ENCODE results near the gene BTBD9.

Gene BTBD9

DNA sequence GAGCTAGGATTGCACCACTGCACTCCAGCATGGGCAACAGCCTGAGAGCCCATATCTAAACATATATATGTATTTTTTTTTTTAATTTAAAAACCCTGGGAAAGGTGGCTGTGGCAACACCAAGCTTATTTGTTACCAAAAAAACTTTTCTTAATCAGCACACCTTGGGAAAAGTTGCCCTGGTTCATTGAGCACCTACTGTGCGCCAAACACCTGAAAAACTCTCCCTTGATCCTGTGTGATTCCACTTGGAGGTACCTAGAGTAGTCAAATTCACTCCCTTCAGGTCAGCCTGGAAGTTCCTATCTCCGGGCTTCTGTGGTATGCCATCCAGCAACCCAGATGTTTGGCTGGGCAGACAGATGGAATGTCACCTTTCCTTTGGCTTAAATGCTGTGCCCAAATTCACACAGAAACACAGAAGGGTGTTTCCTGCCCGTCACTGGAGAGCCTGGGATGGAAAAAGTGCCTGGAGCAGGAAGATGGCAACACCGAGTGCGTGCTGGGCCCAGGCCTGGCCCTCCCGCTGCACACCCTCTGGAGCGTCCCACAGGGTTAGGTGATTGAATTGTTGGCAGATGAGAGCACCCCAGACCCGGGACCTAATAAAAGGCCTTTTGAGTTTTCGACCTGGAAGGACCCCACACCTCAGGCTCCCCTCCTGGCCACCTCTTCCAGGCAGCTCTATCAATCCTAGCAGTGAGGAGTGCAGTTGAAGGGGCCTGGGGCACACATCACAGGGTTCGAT is 482.7 kb downstream of the BTBD9 start:
- ATAC-seq = no peak

DNA sequence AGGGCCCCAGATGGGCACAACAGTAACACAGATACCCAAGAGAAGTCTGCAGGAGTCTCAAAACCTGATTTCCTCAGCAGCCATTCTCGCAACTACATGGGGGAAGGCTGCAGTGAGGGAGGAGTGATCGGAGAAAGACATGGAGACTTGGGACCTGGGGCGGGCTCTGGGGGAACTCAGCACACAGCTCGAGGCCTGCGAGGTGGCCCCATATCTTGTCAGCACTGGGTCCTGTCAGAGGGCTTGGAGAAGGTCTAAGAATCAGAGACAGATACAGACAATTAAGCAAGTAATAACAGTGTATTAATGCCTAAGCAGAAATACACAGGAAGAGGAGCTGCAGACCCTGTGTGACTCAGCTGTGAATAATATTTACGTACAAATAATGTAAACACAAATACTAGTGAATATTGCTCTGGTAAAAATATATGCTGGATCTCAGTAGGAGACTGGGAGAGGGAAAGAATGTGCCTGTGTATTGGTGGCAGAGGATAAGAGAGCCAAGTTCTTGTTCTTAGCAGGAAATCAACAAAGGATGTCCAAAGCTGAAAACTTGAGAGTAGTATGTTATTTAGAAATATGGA is 484.0 kb downstream of the BTBD9 start:
- no peak for ATAC-seq

DNA sequence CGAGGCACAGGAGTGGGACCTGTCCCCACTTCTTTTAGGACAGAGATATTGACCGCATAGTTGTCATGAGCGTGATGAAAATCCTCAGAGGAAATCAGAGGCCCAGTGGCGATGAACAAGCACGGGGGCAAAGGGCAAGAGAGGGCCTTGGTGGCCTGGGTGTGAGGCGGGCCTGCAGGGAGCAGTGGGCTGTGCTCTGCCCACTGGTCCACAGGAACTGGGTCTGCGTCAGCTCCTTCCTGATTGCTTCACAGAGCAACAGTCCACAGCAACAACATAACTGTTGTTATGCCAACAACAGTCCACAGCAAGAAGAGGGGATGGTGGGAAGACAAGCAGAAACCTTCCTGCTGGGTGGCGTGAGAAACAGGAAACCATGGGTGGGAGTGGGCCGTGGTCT is 484.6 kb downstream of the BTBD9 start:
- no peak for ATAC-seq

DNA sequence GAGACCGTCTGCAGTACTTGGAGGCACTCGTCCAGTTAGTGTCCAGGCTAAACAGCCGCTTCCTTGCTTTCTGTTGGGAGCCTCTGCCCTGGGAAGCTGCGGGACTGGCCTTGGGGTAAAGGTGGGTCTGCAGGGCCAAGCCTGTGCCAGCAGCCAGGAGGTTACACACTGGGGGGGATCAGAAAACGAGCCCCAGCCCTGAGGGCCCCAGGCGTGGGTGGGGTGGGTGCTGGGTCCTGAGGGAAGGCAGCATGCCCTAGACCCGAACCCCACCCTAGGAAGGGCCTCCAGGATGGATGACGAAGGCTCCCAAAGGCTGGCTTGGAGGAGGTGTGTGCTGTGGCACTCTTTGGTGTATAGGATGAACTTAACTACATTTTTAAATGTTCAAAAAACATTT is 485.0 kb downstream of the BTBD9 start:
- no peak for ATAC-seq

DNA sequence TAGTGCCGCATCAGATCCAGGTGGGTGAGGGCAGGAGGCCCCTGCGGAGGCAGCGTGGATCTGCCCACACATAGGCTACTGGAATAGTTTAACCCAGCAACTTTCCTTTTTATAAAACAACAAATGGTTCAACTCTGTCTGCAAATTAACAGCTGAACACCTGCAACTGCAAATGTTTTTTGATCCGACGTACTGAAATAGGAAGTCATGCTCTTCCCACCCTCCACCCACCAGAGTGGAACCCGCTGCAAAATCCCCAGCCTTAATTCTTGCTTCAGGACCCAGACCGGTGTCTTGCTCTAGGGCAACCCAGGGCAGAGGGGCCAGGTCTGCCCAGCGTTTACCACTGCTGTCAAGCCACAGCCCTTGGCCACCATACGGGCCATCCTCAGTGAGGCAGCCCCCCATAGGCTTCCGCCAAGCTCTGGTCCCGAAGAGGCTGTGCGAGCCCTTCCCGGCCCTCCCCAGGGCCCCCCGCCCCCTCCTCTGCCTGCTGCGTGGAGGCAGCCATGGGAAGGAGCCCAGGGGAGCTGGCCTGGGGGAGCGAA is 485.9 kb downstream of the BTBD9 start:
- no peak for ATAC-seq

DNA sequence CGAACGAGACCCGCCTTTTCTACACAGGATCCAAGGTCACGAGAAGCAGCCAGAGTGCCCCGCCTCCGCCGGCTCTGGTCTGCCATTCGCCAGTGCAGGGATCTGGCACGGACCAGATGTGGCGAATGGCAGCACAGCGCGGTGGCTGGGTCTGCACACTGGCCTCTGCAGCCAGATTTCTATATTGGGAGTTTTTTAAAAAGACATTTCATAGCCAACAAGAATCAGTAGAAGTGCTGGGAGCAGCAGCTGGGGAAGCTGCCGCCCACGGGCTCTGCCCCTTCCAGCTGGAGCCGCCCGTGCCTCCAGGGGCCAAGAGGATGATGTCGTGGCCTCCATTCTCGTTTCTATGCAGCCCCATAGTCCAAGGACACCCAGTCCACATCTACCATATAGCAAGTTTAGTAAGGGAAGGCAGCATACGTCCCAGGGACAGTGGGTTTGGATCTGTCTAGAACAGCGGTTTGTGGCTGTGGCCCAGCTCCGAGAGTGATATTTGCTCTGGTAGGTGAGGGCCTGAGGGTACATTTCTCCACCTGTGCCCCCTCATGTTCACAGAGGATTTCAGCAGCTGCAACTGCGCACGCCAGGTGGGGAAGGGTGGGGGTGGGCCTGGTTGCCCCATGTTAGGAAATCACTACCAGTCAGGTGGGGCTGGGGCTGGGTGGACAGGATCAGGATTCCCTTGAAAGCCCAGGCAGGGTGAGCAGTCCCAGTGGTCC is 486.5 kb downstream of the BTBD9 start:
- no peak for ATAC-seq

DNA sequence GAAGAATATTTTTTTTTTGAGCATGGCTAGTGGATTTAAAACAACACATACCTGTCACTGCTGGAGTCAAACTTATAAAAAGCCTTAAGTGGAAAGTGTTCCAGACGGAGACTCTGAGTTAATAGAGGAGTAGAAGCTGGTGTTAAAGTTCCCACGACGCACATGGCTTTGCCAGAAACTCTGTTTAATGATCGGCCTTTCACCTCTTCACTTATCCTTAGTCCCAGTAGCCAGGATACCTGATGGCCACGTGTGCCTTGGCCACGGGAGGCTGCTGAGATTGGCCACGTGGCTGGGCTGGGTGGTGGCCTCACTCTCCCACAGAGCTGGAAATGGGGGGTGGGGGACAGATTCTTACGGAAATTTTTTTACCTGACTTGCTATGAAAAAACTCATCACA is 487.1 kb downstream of the BTBD9 start:
- no peak for ATAC-seq

DNA sequence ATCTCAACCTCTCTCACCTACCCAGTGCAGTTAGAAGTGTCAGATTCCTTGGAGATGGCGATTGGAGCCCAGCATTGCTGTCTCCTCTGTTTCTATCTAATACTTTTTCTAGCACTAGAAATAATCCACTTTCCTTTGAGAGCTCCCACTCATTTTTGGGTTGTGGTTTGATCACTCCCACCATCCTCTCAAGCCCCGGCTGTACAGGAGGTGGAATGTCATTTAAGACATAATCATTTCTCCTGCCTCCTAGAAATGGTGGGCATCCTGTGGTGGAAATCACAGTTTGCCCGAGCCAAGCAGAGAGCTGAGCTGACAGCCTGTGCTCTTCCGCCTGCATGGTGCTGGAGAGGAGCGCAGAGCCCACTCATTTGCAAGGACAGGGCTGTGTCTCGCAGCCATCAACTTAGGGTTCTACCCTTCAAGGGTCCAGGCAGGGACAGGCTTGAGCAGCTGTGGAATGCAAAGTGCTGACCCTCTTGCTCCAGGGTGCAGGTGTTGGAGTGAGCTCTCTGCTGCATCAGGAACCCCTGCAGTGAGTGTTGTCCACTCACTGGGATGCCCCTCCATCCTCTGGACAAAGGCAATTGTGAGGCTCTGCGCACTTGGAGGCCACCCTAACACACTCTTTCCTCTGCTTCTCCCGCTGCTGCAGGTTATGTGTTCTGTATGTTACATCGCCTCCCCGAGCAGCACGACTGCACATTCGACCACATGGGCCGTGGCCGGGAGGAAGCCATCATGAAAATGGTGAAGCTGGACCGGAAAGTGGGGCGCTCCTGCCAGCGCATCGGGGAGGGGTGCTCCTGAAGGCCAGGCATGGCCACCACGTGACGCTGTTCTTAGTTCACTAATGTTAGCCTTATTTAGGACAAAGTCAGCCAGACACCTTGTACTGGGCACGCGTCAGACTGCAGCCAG is 487.9 kb downstream of the BTBD9 start:
- ATAC-seq = no peak

DNA sequence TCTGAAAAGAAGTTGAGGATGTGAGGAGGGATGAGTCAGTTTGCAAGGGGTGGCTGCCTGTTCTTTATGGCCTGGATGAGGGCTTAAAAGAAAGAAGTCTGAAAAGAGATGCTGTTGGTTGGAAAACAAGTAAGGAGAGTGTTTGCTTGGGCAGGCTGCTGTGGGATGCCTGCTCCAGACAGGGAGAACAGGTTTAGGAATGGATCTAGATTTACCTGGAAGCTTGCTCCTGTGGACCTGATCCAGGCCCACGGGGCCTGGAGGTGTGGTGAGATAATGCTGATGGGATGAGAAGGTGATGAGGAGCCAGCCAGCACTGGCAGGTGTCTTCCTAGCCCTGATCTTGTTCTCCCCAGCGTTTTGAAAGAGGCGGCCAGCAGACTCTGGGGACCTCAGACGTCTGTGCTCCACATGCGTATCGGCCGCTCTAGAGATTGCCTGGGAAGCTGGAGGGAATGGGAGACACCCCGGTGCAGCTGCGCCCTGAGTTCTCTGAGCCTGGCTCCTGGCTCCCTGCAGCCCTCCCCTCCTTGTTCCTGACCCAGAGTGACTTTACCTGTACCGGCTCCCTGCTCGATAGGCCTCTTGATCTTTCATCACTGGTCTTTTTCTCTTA is 488.9 kb downstream of the BTBD9 start:
- ATAC-seq = no peak

DNA sequence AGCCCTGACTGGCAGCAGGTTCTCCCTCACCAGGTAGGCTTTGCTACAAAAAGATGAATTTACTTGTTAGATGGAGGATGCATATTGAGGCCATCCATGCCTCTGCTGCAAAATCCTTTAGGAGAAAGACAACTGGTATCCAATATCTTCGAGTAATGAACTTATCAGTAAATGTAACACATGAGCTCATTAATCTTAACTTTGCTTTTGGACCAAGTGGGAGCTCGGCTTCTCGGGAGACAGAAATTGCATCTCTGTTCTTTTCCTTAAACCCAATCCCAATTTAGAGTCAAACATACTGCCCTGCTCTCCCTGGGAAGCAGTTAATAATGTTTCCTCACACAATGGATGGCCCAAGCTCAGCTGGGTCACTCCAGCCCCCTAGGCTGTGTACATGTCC is 489.7 kb downstream of the BTBD9 start:
- no peak for ATAC-seq

DNA sequence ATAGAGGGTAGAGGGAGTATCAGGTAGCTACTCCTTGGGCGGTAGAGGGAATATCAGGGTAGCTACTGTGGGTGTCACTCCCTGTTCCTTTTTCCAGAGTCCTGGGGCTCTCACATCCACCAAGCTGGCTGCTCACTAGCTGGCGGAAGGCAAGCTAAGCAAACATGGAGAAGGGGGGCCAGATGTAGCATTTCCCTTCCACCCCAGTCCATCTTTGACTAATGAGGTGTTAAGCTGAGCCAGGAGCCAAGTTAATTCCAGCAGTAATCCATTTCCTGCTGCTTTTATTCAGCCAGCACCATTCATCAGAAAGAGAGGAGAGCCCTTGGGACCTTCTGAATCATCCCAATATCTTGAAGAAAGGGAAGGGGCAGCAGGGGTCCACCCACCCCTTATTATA is 490.2 kb downstream of the BTBD9 start:
- ATAC-seq = no peak

DNA sequence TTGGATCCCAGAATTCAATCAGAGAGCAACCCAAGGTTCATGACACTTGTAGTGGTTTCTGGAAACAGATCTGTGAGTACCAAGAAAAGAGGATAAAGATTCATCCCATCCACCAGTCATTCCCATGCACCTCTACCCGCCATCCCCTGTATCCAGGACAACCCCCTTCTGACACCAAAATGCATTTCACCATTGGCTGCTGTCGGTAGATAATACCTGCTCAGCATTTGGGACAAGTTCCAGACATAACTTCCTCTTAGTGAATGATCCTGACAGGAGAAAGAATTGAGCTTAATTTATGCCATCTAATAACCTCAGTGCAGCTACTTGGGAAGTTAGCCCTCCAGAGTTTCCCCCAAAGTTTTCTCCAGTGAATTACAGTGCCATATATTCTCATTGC is 491.1 kb downstream of the BTBD9 start:
- no peak for ATAC-seq

DNA sequence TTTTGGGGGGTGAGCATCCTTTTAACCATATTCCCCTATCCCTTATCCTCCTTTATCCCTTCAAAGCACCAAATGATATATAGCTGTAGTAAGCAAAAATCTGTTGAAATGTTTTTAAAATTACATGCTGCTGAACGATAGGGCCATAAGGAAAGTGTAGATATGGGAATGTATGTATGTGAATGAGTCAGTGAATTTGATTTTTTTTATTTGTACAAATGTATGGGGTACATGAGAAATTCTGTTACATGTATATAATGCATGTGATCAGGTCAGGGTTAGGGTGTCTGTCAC is 493.0 kb downstream of the BTBD9 start:
- ATAC-seq = no peak

DNA sequence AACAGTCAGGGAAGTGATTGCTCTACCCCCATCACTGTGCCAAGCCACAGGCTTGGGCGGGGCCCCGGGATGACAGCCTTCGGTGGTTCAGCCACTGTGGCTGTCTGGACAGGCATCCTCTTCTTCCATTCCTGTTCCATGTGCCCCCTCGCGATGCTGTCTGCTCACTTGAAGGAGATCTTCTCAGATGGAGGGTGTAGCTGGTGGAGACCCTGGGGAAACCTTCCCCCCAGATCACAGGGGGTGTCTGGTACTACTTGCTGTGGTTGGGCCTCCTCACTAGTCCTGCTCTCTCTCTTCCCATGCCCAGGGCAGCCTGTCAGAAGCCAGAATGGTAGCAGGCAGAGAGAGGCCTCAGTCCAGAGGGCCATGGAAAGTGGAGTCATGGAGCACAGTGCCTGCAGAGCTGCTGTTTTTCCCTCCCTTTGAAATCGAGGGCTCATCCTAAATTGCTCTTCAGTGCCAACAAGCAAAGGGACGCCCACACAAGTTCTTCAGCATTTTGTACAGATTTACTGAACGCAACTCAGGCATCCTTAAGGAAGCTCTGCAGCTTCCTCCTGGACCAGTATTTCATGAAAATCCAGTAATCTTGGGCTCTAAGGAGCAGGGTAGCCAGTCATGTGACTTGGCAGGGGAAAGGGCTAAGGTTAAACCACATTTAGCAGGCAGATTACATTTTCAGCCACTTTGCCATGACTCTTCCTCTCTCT is 493.6 kb downstream of the BTBD9 start:
- ATAC-seq = no peak

DNA sequence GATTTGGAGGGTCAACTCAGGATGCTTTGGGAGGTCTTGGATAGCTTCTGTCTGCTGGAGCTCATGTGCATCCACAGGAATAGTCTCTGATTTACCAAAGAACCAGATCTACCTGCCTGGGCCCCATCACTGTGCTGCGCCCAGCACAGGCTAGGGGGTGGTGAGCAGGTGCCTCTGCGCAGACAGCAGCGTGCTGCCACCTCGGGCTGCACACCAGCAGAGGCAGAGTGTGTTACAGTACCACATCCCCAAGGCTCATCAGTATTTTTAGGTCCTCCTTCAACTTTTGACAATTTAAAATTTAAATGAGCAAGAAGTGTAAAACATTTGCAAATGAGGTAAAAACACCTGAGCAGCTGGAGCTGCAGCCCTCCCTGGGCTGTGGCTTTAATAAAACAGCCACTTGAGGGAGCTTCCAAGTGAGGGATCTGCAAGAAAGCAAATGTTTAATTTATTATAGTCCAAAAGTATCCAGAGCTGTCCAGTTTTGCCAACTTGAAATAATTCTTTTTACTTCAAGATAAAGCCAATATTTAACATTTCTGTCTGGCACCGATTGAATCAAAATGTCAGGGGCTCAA is 495.3 kb downstream of the BTBD9 start:
- no peak for ATAC-seq

DNA sequence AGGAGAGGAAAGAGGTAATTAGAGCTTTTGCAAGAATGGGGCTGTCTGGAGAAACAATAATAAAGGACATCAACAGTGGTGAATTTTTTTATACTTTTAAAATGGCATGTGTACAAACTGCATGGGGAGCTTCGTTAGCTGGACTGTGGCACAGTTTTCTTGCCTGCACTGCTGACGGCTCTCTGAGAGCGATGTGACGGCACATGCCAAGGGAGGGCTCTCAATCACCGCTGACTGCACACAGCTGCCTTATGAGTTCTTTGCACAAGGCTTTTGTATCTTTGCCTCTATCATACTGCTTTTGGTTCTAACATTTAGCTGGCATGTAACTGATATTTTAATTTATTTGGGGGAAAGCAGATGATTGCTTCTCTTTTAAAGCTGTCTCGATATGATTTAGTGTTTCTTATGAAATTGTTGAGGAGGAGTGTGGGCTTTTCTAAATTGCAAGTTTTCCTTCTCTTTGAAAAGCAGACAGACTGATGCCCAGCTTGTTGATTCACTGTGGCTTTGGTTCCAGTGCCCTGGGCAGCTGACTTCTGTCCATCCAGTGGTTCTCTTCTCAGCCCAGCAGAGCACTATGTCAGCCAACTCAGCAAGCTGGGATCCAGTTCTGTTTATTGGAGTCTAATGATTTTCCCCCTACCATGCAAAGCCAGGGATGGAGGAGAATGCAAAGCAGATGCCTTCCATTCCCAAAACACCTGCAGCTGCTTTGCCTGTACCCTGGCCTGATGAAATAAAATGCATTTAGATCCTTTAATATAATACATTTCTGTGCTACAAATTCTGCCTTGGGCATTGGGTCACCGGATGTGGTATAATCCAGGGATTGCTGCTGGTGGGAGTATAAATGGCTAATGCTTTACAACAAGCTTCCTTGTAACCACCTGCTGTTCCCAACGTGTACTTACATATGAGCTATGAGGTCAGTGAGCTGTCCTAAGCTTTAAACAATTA is 496.3 kb downstream of the BTBD9 start:
- no peak for ATAC-seq

DNA sequence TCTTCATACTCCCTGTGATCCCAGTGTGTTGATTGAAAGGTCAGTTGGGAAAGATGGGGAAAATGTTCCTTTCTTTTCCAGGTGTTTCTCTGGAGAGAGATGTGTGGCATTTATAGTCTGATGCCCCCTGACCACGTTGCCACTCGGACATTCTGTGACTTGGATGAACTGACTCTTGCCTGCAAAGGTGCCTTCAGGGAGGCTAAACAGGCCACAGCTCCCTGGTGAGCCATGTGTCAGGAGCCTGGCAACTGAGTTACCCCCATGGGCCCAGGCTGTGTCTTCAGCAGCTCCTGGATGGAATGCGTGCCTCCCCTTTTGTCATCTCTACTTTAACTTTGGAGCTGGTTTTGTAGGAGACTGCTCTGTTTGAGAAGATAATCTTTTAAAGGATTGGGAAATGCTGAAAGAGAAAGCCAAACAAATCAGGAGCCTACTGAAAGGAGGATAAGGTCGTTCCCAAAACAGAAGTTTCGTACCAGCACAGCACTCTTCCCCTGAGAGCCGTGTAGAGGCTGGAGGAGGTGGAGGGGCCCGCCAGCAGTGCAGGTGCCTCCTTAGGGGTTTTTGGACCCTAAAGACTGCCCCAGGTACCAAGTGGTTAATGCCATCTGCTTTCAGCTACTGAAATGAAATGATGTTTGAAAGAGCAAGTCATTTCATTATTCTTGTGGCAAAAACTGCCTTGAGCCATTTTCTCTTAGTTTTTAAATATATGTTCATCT is 497.4 kb downstream of the BTBD9 start:
- no peak for ATAC-seq

DNA sequence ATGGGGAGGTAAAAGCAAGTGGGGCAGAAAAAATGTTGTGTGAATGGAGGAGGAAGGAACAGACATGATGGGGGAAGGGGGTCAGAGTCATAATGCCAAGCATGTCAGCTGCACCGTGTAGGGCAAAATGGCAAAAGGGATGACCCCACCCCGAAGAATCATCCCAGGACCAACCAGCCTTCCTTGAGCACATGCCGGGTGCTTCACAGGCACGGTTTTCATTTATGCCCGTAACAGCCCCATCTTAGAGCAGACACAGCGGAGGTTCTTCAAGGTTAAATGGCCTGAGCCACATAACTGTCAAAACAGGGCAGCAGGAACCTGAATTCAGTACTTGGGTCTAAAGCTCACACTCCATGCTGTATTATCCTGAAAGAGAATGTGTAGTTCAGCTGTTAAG is 498.0 kb downstream of the BTBD9 start:
- ATAC-seq = no peak

DNA sequence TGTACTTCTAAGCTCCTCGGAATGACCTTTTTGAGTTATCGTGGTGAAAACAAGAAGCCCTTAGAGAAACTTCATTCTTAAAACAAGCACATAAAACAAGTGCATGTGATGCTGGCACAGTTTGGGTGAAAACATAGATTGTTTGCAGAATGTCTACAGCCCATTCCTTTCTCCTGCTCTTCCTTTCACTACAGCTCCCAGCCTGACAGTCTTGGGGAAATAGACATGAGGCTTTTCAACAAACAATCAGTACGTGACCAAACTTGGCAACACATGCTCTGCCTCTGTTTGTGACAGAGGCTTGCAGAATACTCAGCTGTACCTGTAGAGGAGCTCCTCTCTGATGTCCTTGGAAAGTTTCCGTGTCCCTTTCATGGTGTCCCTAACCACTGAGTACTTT is 498.6 kb downstream of the BTBD9 start:
- no peak for ATAC-seq

DNA sequence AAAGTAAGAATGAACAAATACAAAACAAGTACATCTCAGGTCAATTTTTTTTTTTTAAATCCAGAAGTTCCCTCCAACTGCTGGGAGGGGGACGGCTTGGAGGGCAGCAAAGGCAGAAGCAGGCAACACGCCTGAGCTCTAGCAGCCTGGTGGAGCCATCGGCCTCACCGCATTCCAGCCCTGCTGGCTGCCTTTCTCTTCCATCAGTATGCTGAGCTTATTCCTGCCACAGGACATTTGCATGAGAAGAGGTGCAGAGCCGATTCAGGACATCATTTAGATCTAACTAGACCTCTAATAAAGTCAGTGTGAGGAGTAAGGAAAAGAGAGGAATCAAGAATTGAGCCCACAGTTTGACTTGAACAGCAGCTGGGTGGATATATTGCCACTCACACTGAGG is 501.4 kb downstream of the BTBD9 start:
- ATAC-seq = no peak
